ENCODE results near the gene SMYD3. TPM values are rescaled to one million over a fixed set of nuclear protein-coding genes. Genes with fewer than 3 reads are reported as not detected.

SMYD3 gene
- total RNA-seq, 4 donors from 2014 or later, result 15.6 to 21.1 (median 18.4) TPM

DNA sequence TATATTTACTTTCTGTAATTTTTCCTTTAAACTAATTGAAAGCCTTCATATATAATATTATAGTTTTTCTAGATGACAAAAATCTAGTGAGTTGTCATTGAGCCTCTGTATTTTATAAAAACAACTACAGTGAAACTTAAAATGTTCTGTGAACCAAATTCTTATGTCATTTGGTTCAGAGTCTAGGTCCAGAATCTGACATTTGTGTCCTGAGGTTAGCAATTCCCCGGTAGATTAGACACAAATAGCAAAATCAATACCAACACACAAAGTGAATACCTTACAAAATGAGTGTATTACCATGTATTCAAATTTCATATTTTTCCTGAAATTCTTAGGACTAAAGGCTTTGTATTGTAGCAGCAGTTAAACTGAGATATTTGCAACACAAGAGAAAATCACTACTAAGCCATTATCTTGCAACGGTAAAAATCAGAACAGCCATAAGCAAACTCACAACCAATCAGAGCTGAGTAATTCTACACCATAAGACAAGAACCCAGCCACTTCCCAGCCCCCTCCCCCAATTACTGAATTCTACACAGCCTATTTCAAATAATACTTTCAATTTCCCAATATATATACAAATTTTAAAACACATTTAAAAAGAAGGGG lies 573.5 kb downstream of the SMYD3 start:
- TF ChIP-seq, protein P1, sequence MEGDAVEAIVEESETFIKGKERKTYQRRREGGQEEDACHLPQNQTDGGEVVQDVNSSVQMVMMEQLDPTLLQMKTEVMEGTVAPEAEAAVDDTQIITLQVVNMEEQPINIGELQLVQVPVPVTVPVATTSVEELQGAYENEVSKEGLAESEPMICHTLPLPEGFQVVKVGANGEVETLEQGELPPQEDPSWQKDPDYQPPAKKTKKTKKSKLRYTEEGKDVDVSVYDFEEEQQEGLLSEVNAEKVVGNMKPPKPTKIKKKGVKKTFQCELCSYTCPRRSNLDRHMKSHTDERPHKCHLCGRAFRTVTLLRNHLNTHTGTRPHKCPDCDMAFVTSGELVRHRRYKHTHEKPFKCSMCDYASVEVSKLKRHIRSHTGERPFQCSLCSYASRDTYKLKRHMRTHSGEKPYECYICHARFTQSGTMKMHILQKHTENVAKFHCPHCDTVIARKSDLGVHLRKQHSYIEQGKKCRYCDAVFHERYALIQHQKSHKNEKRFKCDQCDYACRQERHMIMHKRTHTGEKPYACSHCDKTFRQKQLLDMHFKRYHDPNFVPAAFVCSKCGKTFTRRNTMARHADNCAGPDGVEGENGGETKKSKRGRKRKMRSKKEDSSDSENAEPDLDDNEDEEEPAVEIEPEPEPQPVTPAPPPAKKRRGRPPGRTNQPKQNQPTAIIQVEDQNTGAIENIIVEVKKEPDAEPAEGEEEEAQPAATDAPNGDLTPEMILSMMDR (IDR thresholded peaks at IDR 0.05; ENCODE audit: low read depth), result no peak

DNA sequence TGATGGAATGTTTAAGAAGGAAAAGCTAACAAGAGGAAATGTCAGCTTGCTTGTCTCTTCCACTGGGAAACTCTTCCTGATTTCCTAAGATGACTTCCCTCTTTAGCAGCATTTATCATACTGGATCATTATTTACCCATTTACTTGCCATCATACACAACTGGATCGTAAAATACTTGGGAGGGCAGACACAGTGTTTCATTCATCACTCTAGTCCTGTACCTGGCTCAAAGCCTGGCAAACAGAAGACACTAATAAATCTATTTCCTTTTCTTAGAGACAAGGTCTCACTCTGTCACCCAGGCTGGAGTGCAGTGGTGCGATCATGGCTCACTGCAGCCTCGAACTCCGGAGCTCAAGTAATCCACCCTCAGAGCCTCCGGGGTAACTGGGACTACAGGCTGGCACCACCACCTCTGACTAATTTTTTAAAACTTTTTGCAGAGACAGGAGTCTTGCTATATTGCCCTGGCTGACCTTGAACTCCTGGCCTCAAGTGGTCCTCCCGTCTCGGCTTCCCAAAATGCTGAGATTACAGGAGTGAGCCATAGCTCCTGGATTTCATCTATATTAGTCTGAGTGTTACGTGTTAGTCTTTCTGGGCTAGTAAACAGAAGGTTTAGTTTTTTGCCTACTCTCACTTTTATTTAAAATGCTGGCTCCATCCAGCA lies 574.6 kb downstream of the SMYD3 start:
- TF ChIP-seq, protein P1 (IDR thresholded peaks at IDR 0.05; ENCODE audit: low read depth), result no peak

DNA sequence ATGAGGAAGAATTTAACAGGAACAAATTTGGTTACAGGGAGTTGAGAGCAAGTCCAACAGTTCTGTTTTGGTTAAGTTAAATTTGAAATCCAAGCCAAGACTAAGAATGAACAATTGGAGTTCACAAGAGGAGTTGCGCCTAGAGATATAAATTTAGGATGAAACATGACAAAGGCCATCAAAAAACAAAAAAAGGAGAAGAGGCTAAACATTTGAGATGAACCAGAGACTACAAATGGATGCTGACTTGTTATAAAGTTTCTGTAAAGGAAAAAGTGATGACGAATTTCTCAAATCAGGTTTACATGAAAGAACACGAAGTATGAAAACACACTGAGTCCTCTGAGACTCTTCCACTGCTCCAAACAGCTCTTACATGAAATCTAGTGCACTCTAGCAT lies 575.6 kb downstream of the SMYD3 start:
- TF ChIP-seq, protein P1 (IDR thresholded peaks at IDR 0.05; ENCODE audit: low read depth), result no peak

DNA sequence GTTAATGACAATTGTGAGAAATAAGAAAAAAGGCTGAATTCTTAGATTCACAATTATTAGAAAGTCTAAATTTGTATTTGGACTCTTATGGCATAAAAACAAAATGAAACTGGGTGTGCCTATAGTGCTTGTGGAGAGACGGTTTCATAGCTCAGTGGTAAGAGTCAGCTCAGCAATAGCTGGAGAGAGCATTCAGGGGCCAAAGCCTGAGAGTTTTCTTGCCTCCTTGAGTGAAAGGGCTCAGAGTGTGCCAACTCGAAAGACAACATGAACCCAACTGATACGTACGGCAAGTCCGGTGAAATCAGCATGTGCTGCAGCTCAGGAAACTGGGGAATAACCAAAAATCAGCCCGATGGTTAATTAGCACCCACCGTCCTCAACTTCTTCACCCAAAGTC lies 577.9 kb downstream of the SMYD3 start:
- TF ChIP-seq, protein P1 (IDR thresholded peaks at IDR 0.05; ENCODE audit: low read depth), result no peak

DNA sequence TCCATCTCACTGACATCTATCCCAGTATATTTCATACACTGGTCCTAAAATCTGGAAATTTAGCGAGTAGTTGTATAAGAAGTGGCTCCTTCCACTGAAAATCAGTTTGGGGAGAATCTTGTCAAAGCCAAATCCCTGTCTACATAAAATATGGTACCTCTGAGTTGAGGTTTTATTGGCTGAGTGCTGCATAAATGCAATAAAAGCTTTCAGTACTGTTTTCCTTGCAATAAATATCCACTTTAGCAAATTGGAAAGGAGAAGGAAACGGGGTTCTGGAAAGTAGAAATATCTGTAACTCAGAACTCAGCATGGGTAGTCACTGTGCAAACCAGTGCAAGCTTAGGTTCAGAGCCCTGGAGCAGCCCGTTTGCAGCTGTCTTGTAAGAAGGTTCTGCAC lies 580.2 kb downstream of the SMYD3 start:
- TF ChIP-seq, protein P1 (IDR thresholded peaks at IDR 0.05; ENCODE audit: low read depth), result no peak

DNA sequence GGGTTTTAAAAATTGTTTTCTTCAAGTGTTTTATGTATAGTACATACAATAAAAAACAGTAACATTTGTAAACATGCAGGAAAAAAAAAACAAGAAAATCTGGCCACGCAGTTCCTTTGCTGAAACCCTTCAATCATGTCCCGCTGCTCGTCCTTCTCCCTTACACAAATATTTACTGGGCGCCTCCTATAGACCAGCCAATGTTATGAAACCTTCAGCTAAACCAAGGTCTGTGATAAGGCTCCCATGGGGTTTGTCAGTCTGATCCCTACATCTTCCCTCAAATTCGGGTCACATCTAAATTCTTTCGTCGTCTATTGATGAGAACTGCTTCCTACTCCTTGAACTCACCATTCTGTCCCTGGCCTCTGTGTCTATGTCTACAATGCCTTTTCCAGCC lies 583.9 kb downstream of the SMYD3 start:
- TF ChIP-seq, protein P1 (IDR thresholded peaks at IDR 0.05; ENCODE audit: low read depth), result no peak

DNA sequence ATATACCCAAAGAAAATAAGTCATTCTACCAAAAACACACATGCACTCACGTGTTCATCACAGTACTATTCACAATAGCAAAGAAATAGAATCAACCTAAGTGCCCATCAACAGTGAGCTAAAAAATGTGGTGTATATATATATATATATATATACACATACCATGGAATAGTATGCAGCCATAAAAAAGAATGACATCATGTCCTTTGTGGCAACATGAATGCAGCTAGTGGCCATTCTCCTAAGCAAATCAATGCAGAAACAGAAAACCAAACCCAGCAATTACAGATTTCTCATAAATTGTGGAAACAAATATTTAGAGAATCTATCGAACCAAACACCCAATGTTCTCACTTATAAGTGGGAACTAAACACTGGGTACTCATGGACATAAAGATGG lies 585.7 kb downstream of the SMYD3 start:
- TF ChIP-seq, protein P1 (IDR thresholded peaks at IDR 0.05; ENCODE audit: low read depth), result no peak
